Retina (tissue), 1 donor: ENCODE data around the gene SPRED3.

ENCODE experiments used
- DNase-seq: peaks from one replicate; pipeline ENCODE4 v3.0.0-alpha.2; 2016

Gene SPRED3

GRCh38 chr19:38374332-38375097, 14.0 kb upstream of the SPRED3 start, which contains the start of gene PSMD8:
Gene PSMD8 (plus strand): TSS chr19:38374571. CDS start chr19:38374602, 31 bp downstream.
- peak; percentile 98 for DNase-seq

GRCh38 chr19:38375098-38375493, 13.4 kb upstream of the SPRED3 start:
- no peak for DNase-seq

- DNase-seq = no peak
Measured at GRCh38 chr19:38375748-38376147, 12.7 kb upstream of the SPRED3 start.

- no peak for DNase-seq
Measured at GRCh38 chr19:38376576-38376975, 11.9 kb upstream of the SPRED3 start.

- no peak for DNase-seq
Measured at GRCh38 chr19:38377052-38377451, 11.4 kb upstream of the SPRED3 start.

GRCh38 chr19:38378866-38379265, 9.6 kb upstream of the SPRED3 start:
- DNase-seq = no peak

- DNase-seq = no peak
Measured at GRCh38 chr19:38381138-38381537, 7.4 kb upstream of the SPRED3 start.

GRCh38 chr19:38383184-38383583, 5.3 kb upstream of the SPRED3 start:
- no peak for DNase-seq

- DNase-seq = no peak
Measured at GRCh38 chr19:38383743-38384142, 4.8 kb upstream of the SPRED3 start.

GRCh38 chr19:38384209-38385027, 4.1 kb upstream of the SPRED3 start:
- no peak for DNase-seq

GRCh38 chr19:38385057-38385803, 3.3 kb upstream of the SPRED3 start:
- no peak for DNase-seq

- peak; percentile 42 for DNase-seq
Measured at GRCh38 chr19:38385804-38386257, 2.7 kb upstream of the SPRED3 start.

- DNase-seq = peak; percentile 51
Measured at GRCh38 chr19:38386300-38386970, 2.1 kb upstream of the SPRED3 start.

- DNase-seq = no peak
Measured at GRCh38 chr19:38386971-38387549, 1.4 kb upstream of the SPRED3 start.

- DNase-seq = peak; percentile 89
Measured at GRCh38 chr19:38387550-38388348, 748 bp upstream of the SPRED3 start, which contains the start of gene GGN. Gene GGN (minus strand): TSS chr19:38388034. CDS start chr19:38387261, 773 bp downstream.

GRCh38 chr19:38389101-38389925, 816 bp downstream of the SPRED3 start:
- peak; percentile 69 for DNase-seq

GRCh38 chr19:38389957-38390924, 1.7 kb downstream of the SPRED3 start:
- no peak for DNase-seq

- DNase-seq = no peak
Measured at GRCh38 chr19:38391911-38392464, 3.5 kb downstream of the SPRED3 start.
